HG02642 (cell line): ENCODE data around the gene LRRC28.
A peak's percentile ranks its signal among the peaks of the same experiment; 100 is the strongest.
"Not testable (repeated sequence)": the region's sequence is repeated elsewhere in the genome, so short reads cannot be mapped to it uniquely, and the experiment has no call there.

Experiments
- ATAC-seq: cut with Tn5 transposase; IDR thresholded peaks from one replicate; pipeline ENCODE4 v1.9.1; 2021; ENCODE audit warnings: mild to moderate bottlenecking; ENCODE audit not compliant: unreplicated experiment, poor library complexity

LRRC28 gene

GRCh38 chr15:99250857-99251841, at the start of gene LRRC28:
Gene LRRC28 (plus strand): TSS chr15:99251481. CDS start chr15:99255958, 4,477 bp downstream.
- peak; percentile 97 for ATAC-seq

- no peak for ATAC-seq
Measured at GRCh38 chr15:99202176-99202552, 49.1 kb upstream of the LRRC28 start.

GRCh38 chr15:99207672-99208071, 43.6 kb upstream of the LRRC28 start:
- no peak for ATAC-seq

- no peak for ATAC-seq
Measured at GRCh38 chr15:99209326-99209725, 42.0 kb upstream of the LRRC28 start.

GRCh38 chr15:99210334-99210733, 40.9 kb upstream of the LRRC28 start:
- ATAC-seq, result no peak

GRCh38 chr15:99211926-99212325, 39.4 kb upstream of the LRRC28 start:
- no peak for ATAC-seq

GRCh38 chr15:99212406-99212805, 38.9 kb upstream of the LRRC28 start:
- no peak for ATAC-seq

GRCh38 chr15:99213187-99213811, 38.0 kb upstream of the LRRC28 start:
- ATAC-seq, result peak; percentile 71

GRCh38 chr15:99224372-99225214, 26.7 kb upstream of the LRRC28 start:
- ATAC-seq, result no peak

GRCh38 chr15:99226802-99227201, 24.5 kb upstream of the LRRC28 start:
- no peak for ATAC-seq

- no peak for ATAC-seq
Measured at GRCh38 chr15:99228120-99228770, 23.0 kb upstream of the LRRC28 start.

- ATAC-seq, result no peak
Measured at GRCh38 chr15:99230867-99231266, 20.4 kb upstream of the LRRC28 start.

- no peak for ATAC-seq
Measured at GRCh38 chr15:99232740-99233139, 18.5 kb upstream of the LRRC28 start.

- ATAC-seq, result not testable (repeated sequence)
Measured at GRCh38 chr15:99234160-99234559, 17.1 kb upstream of the LRRC28 start.

GRCh38 chr15:99238849-99239248, 12.4 kb upstream of the LRRC28 start:
- ATAC-seq, result no peak

- peak; percentile 90 for ATAC-seq
Measured at GRCh38 chr15:99239545-99240198, 11.6 kb upstream of the LRRC28 start.

- ATAC-seq, result no peak
Measured at GRCh38 chr15:99241752-99242151, 9.5 kb upstream of the LRRC28 start.

GRCh38 chr15:99244306-99244705, 7.0 kb upstream of the LRRC28 start:
- ATAC-seq, result no peak

- no peak for ATAC-seq
Measured at GRCh38 chr15:99247062-99247461, 4.2 kb upstream of the LRRC28 start.
